ENCODE measurements around the gene PLEKHF1.

DNA sequence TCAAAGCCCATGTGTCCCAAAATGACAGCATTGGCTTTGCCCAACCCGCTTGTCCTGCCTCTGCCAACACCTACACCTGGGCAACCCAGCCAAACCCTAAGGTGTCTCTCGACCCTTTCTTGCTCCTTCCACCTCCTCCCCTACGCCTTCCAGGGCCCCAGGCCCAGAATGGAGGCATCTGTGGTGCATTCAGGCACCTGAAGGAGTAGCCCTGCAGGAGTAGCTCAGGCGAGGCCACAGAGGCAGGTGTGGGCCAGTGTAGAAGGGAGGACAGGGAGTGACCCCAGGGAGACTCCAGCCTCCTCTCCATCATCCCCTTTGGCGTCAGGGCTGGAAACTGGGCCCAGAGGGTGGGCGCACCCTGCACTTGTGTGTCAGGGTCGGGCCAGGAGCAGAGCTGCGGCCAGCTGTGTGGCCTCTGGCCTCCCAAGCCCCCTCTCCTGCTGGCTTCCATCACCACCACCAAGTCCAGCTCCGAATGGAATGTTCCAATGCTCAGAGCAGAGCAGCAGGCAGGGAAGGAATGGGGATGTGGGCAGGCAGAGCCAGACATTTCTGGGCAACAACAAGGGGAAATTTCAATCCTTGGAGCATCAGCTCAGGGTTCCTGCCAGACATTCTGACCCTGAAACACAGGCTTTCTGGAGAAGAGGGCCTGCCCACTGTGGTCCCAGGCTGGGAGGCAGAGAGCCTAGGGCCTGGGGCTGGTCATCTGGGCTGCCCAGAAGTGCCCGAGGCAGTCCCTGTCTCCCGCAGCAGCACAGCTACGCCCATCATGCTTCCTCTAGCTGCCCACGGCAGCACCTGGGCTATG is 16.4 kb downstream of the PLEKHF1 start:
- TF ChIP-seq EZH2 (IDR thresholded peaks at IDR 0.05), result no peak
- TF ChIP-seq TCF7L2 (IDR thresholded peaks at IDR 0.05; ENCODE audit: borderline replicate concordance, extremely low read depth, insufficient read depth, insufficient read length), result no peak
- TF ChIP-seq, protein P1, sequence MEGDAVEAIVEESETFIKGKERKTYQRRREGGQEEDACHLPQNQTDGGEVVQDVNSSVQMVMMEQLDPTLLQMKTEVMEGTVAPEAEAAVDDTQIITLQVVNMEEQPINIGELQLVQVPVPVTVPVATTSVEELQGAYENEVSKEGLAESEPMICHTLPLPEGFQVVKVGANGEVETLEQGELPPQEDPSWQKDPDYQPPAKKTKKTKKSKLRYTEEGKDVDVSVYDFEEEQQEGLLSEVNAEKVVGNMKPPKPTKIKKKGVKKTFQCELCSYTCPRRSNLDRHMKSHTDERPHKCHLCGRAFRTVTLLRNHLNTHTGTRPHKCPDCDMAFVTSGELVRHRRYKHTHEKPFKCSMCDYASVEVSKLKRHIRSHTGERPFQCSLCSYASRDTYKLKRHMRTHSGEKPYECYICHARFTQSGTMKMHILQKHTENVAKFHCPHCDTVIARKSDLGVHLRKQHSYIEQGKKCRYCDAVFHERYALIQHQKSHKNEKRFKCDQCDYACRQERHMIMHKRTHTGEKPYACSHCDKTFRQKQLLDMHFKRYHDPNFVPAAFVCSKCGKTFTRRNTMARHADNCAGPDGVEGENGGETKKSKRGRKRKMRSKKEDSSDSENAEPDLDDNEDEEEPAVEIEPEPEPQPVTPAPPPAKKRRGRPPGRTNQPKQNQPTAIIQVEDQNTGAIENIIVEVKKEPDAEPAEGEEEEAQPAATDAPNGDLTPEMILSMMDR (IDR thresholded peaks at IDR 0.05 in 2 of 3, conservative IDR thresholded peaks at IDR 0.05 in 1 of 3; ENCODE audit: borderline replicate concordance in 1 of 3, insufficient read depth in 1 of 3, low read depth in 2 of 3, low read length in 2 of 3), result no peak
- TF ChIP-seq POLR2A (IDR thresholded peaks at IDR 0.05; ENCODE audit: borderline replicate concordance, extremely low read depth, insufficient read depth, insufficient read length), result no peak
- TF ChIP-seq, protein P2, sequence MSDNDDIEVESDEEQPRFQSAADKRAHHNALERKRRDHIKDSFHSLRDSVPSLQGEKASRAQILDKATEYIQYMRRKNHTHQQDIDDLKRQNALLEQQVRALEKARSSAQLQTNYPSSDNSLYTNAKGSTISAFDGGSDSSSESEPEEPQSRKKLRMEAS (IDR thresholded peaks at IDR 0.05), result no peak
- TF ChIP-seq ZNF274 (IDR thresholded peaks at IDR 0.05; ENCODE audit: low read depth, low read length), result no peak
- TF ChIP-seq RAD21 (IDR thresholded peaks at IDR 0.05; ENCODE audit: low read depth), result no peak
- no peak for TF ChIP-seq SP1 (IDR thresholded peaks at IDR 0.05; ENCODE audit: low read depth)
- no peak for TF ChIP-seq FOSL1 (IDR thresholded peaks at IDR 0.05; ENCODE audit: low read depth)
- no peak for TF ChIP-seq YY1 (IDR thresholded peaks at IDR 0.05; ENCODE audit: extremely low read depth, insufficient replicate concordance, low read depth, low read length)
- TF ChIP-seq, protein P3, sequence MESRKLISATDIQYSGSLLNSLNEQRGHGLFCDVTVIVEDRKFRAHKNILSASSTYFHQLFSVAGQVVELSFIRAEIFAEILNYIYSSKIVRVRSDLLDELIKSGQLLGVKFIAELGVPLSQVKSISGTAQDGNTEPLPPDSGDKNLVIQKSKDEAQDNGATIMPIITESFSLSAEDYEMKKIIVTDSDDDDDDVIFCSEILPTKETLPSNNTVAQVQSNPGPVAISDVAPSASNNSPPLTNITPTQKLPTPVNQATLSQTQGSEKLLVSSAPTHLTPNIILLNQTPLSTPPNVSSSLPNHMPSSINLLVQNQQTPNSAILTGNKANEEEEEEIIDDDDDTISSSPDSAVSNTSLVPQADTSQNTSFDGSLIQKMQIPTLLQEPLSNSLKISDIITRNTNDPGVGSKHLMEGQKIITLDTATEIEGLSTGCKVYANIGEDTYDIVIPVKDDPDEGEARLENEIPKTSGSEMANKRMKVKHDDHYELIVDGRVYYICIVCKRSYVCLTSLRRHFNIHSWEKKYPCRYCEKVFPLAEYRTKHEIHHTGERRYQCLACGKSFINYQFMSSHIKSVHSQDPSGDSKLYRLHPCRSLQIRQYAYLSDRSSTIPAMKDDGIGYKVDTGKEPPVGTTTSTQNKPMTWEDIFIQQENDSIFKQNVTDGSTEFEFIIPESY (IDR thresholded peaks at IDR 0.05; ENCODE audit: extremely low read depth, insufficient replicate concordance, low read length), result no peak
